ENCODE results near the gene LCOR. TPM values are rescaled to one million over a fixed set of nuclear protein-coding genes. Genes with fewer than 3 reads are reported as not detected.

Gene LCOR
- total RNA-seq, 4 donors from 2014 or later, result 22.3 to 220 (median 38.5) TPM

DNA sequence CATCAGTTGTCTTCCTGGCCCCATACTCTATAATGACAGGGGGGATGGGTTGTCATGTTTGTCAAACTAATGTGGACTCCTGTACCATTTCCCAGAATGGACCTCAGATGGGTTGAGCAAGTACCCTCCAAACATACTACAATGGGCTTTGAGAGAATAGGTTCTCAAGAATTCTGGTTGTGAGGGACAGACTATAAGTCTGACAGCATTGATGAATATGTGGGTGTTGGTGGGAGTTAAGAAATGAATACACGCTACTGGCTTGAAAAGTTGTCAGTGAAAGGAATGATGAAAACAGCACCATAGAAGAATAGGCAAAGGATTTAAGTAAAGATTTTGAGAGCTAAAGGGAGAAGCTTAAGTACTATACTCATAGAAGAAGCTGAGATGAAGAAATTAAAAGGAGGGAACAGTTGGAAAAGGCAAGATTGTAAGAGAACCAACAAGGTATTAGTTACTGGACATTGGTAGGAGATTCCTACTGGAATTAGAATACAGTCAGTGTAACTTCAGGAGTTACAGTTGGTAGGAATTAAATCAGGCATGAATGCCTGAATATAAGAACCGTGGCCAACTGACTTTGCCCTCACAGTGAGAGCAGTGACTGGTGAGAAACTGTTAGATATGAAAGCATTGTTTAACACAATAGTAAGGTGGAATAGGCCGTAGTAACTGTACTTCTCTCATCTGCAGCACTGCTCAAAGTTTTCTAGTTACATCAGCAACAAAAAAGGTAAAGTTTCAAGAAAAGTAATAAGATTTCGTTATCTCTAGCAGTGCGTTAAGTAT, 86.3 kb downstream of the LCOR start:
- 82 to 93% methylated on average over 5 of the region's 5 CpGs for WGBS, 2 donors (ENCODE audit: low coverage in 1 of 2)
- no peak for TF ChIP-seq POLR2AphosphoS5 (IDR thresholded peaks at IDR 0.05)
- no peak for TF ChIP-seq EP300 (IDR thresholded peaks at IDR 0.05)
- TF ChIP-seq POLR2A (IDR thresholded peaks at IDR 0.05), result no peak
- no peak for TF ChIP-seq CTCF (IDR thresholded peaks at IDR 0.05)
- no peak for ATAC-seq

GRCh38 chr10:96919785-96920430, 87.8 kb downstream of the LCOR start:
- ATAC-seq, result no peak
- Histone ChIP-seq H3K27me3 (no peaks in the 10 kb centered on the region), H3K36me3 (peaks cover 0 to 16% of the 10 kb centered on the region in 2 donors), H3K27ac (no peak overlapping the region), H3K4me3 (no peak overlapping the region), H3K4me1 (peaks cover 0 to 13% (median 0%) of the 10 kb centered on the region in 3 donors), H3K9me3 (no peaks in the 10 kb centered on the region)
- WGBS, 2 donors (ENCODE audit: low coverage in 1 of 2), result 87 to 100% methylated on average over 3 to 5 of the region's 5 CpGs
- TF ChIP-seq EP300 (IDR thresholded peaks at IDR 0.05) (no peak), CTCF (IDR thresholded peaks at IDR 0.05) (no peak), POLR2AphosphoS5 (IDR thresholded peaks at IDR 0.05) (no peak), POLR2A (IDR thresholded peaks at IDR 0.05) (no peak)

More for the DNA sequence above, 86.3 kb downstream of the LCOR start:
- no peaks in the 10 kb centered on the region for H3K9me3 ChIP-seq
- H3K4me1 ChIP-seq, result peaks cover 0 to 13% (median 0%) of the 10 kb centered on the region in 3 donors
- peaks cover 0 to 26% of the 10 kb centered on the region in 2 donors for H3K36me3 ChIP-seq
- H3K27me3 ChIP-seq, result no peaks in the 10 kb centered on the region
- no peak overlapping the region for H3K27ac ChIP-seq
- H3K4me3 ChIP-seq, result no peak overlapping the region

DNA sequence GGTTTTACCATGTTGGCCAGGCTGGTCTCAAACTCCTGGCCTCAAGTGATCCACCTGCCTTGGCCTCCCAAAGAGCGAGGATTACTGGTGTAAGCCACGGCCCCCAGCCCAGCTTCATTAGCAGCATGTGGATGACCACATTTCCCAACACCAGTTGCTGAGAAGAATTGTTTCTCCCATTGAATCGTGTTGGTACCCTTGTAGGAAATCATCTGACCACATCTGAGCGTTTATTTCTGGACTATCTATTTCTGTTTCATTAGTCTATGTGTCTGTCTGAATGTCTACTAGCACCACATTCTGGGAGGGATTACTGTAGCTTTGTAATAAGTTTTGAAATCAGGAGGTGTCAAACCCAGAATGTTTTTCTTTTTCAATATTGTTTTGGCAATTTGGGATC, 89.6 kb downstream of the LCOR start:
- no peak for ATAC-seq

DNA sequence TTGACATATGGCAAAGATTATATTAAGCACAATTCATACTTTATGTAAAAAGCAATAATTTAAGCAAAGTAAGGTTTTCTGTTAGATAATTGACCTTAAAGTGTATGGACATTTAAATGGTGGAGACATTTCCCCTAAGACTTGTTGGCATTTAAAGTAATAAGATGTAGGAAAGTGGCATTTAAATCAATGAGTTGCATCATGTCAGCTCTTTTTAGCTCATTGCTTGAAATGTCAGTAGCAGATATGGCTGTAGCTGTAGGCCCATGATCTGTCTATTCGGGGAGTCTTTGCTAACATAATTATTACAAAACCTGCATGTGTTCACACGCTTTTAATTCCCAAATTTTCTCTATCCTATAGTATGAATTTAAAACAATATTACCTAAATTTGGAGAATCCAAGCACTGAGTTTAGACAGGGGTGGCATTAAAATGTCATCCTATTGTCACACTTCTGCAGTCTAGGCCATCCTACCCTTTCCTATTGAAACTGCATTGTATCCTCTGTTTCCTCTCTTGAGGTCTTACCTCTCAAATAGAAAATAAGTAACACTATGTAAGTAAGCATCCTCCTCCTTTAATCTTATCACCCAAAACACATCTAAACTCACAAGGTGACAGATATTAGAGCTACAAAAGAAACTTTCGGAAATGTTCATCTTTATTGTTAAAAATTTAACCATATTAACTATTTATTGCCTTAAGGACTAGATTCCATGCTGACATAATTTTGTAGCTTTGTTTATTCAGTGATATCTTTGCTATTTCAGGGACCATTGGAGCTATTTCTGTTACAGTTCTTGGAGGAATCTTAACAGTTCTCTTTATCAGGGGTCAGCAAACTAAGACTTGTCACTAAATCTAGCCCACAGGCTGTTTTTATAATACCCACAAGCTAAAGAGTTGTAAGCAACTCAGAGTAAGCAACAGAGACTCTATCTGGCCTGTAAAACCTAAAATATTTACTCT, 91.2 kb downstream of the LCOR start:
- no peaks in the 10 kb centered on the region for H3K27me3 ChIP-seq
- no peaks in the 10 kb centered on the region for H3K36me3 ChIP-seq
- H3K27ac ChIP-seq, result no peak overlapping the region
- H3K9me3 ChIP-seq, result no peaks in the 10 kb centered on the region
- H3K4me1 ChIP-seq, result peaks cover 0 to 12% (median 0%) of the 10 kb centered on the region in 3 donors
- ATAC-seq, result no peak
- 86 to 89% methylated on average over 3 of the region's 3 CpGs for WGBS, 2 donors (ENCODE audit: low coverage in 1 of 2)
- TF ChIP-seq CTCF (IDR thresholded peaks at IDR 0.05) (no peak), EP300 (IDR thresholded peaks at IDR 0.05) (no peak), POLR2AphosphoS5 (IDR thresholded peaks at IDR 0.05) (no peak), POLR2A (IDR thresholded peaks at IDR 0.05) (no peak)
- H3K4me3 ChIP-seq, result no peak overlapping the region

More for the DNA sequence above, 89.6 kb downstream of the LCOR start:
- WGBS, 2 donors (ENCODE audit: low coverage in 1 of 2), result 83 to 86% methylated on average over 4 of the region's 4 CpGs
- H3K9me3 ChIP-seq, result no peaks in the 10 kb centered on the region
- peaks cover 0 to 13% (median 0%) of the 10 kb centered on the region in 3 donors for H3K4me1 ChIP-seq
- H3K4me3 ChIP-seq, result no peak overlapping the region
- H3K27ac ChIP-seq, result no peak overlapping the region
- TF ChIP-seq POLR2AphosphoS5 (IDR thresholded peaks at IDR 0.05) (no peak), EP300 (IDR thresholded peaks at IDR 0.05) (no peak), CTCF (IDR thresholded peaks at IDR 0.05) (no peak), POLR2A (IDR thresholded peaks at IDR 0.05) (no peak)
- peaks cover 0 to under 1% of the 10 kb centered on the region in 2 donors for H3K36me3 ChIP-seq
- no peaks in the 10 kb centered on the region for H3K27me3 ChIP-seq
